Measurements from ENCODE around the gene KCTD16.

- TF ChIP-seq ZNF19 (tag by site-specific recombination; IDR thresholded peaks at IDR 0.05; ENCODE audit: low read depth) (no peak), ZEB2 (tag by site-specific recombination; IDR thresholded peaks at IDR 0.05) (no peak), ZNF776 (tag by site-specific recombination; IDR thresholded peaks at IDR 0.05; ENCODE audit: borderline replicate concordance) (no peak), YY1 (tag by site-specific recombination; IDR thresholded peaks at IDR 0.05) (no peak), CTCF (tag by site-specific recombination; IDR thresholded peaks at IDR 0.05) (no peak), KLF7 (tag by site-specific recombination; IDR thresholded peaks at IDR 0.05; ENCODE audit: borderline replicate concordance) (no peak), ZBTB44 (tag by site-specific recombination; IDR thresholded peaks at IDR 0.05) (no peak), ZNF391 (tag by site-specific recombination; IDR thresholded peaks at IDR 0.05; ENCODE audit: borderline replicate concordance, low read depth) (no peak), ZNF624 (tag by site-specific recombination; IDR thresholded peaks at IDR 0.05) (no peak), ZNF423 (tag by site-specific recombination; IDR thresholded peaks at IDR 0.05) (no peak)
Observed at GRCh38 chr5:144511580-144512072, 341.0 kb downstream of the KCTD16 start.
